GM11168 (cell line): ENCODE measurements around the gene INPP4B.

Experiments
- in situ Hi-C: fragments of 300-500 bp; cut with MboI; formaldehyde crosslinking; loops from one replicate; pipeline ENCODE4 v1.12.0; 2022; ENCODE audit warnings: low sequenced_read_pairs; ENCODE audit not compliant: unreplicated experiment

Gene INPP4B

GRCh38 chr4:142846108-142846728 lies at the start of gene INPP4B:
Gene INPP4B (minus strand): TSS chr4:142846301.
- in situ Hi-C loops = no loop called here

DNA sequence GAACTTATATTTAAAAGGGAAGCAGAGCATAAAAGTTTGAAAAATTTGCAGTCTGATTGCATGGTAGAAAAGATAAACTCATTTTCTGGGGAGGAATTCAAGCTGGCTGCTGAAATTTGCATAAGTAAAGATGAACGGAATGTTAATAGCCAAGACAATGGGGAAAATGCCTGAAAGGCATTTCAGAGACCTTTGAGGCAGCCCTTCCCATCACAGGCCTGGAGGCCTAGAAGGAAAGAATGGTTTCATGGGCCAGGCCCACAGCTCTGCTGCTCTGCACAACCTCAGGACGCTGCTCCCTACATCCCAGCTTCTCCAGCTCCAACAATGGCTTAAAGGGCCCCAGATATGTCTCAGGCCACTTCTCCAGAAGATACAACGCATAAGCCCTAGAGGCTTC lies 46.9 kb upstream of the INPP4B start:
- in situ Hi-C loops = no loop called here

DNA sequence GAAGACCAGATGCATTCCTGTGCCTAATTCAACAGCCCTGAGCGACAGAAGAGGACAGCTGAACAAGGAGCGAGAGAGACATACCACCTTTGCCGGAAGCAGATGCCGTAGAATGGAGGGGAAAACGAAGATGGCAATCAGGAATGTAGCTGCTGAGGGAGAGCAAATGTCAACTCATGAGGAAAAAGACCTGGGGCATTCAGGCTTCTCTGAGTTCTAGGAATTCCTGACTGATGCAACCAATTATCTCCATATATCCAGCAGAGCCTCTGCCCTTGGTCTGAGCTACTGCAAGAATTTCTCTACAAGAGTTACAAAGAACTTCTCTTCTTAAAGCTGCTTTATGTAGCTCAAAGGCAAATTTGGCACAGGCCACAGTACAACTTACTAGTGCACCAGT lies 40.5 kb upstream of the INPP4B start:
- in situ Hi-C loops = no loop called here

DNA sequence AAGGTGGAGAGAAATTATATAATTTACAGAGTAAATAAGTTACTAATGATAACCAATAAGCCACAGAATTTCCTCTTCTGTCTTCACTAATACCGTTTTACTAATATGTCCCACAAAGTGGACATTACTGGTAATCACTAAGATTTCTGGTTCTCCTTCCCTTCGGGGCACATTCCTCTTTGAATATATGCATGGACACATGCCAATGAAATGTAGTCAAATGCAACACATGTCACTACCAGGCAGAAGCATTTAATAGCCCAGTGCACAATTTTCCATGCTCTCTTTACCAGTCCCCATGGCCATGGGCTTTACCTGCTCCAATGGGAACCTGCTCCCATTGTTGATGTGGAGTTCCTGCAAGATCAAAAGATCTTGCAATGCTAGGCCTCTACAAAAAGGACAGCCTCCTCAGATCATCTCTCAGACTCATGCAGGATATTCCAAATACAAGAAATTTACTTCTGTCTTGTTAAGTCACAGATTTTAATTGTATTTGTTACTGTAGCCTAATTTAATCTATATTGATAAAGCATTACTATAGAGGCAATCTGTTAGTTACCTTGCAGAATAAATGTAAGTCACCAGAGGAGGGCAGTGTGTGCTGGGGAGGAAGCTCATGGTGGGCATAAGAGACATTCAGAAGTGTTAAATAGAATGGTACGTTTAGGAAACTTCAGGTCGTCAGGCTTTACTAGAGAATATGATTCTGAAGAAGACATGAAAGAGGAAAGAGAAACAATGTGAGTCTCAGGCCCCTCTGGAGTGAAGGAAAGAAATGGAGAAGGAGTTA lies 37.1 kb upstream of the INPP4B start:
- in situ Hi-C loops = no loop called here

DNA sequence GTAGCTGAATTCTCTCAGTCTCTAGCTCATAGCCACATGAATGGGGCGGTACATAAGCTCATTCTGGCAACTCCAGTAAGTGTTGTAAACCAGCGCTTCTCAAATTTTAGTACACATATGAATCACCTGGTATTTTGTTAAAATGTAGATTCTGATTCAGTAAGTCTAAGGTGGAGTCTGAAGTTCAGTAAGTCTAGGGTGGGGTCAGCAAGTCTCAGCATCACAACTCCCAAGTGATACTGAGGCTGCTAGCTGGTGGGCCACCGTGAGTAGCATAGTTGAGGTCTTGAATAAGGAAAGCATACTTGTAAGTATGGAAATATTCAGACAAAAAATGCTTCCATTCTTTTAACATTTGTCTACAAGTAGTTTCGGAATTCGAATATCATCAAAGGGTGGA lies 36.1 kb upstream of the INPP4B start:
- in situ Hi-C loops = no loop called here

- in situ Hi-C loops = no loop called here
Measured at GRCh38 chr4:142881331-142881730, 35.2 kb upstream of the INPP4B start.

GRCh38 chr4:142875117-142875516 lies 29.0 kb upstream of the INPP4B start:
- in situ Hi-C loops = no loop called here

GRCh38 chr4:142874684-142875083 lies 28.6 kb upstream of the INPP4B start:
- in situ Hi-C loops = no loop called here

DNA sequence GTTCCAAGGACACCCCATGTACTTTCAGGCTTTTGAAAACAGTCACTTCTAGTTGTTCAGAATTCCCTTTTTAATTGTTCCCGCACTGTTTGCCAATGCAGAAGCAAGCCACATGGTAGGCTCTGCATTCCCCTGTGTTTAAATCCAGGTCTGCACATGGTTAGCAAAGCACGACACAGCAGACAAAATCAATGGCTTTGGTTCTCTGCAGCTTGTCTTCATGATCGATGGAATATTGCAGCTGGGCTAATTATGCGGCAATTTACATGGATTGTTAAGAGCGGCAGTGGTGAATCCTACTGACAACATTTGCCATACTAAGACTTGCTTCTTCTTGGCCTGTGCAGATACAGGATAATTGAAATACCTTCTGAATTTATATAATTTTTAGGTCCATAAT lies 20.6 kb upstream of the INPP4B start:
- in situ Hi-C loops = no loop called here

DNA sequence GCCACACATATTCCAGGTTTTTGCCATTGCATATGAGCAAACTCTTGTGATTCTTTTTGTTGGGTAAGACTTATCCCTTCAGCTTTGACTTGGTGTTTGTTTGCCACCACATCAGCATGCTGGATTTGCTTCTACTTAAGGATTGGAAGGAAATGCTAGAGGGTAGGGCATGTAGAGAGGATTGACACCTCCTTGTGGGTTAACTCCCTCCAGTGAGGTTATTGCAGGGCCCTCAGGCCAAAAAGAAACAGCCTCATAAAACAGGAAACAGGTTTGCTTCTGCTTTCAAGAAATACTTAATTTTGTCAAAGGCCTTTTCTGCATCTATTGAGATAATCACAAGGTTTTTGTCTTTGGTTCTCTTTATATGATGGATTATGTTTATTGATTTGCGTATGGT lies 15.2 kb upstream of the INPP4B start:
- in situ Hi-C loops = no loop called here

GRCh38 chr4:142858965-142859364 lies 12.9 kb upstream of the INPP4B start:
- in situ Hi-C loops = no loop called here

DNA sequence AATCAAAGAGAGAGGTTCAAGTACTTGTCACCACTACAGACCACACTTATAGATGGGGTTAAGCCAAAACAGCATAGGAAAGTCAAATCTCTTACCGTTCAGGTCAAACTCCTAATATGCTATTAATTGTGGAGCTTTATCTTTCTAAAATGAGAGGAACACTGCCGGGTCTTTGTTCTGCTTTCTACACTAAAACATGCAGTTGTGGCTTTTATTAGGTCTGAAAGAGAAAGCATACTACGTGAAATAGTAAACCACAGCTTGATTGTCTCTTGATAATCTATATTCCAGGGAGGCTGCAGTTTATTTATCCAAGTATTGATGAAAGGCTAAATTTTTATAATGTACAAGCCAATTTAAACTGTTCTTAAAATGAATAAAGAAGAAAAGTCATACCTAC lies 12.3 kb upstream of the INPP4B start:
- in situ Hi-C loops = no loop called here

DNA sequence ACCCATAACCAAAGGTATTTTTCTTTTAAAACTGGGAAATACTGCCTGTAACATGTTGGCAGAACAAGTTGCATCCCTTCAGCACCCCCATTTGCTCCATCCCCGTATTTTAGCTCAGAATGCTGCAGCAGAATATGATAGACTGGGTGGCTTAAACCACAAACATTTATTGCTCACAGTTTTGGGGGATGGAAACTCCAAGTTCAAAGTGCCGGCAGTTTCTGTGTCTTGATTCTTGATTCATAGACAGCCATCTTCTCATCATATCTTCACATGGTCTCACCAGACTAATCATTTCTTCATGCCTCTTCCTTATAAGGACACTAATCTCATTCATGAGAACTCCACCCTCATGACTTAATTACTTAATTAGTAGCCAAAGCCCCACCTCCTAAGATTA lies 10.5 kb upstream of the INPP4B start:
- in situ Hi-C loops = no loop called here

DNA sequence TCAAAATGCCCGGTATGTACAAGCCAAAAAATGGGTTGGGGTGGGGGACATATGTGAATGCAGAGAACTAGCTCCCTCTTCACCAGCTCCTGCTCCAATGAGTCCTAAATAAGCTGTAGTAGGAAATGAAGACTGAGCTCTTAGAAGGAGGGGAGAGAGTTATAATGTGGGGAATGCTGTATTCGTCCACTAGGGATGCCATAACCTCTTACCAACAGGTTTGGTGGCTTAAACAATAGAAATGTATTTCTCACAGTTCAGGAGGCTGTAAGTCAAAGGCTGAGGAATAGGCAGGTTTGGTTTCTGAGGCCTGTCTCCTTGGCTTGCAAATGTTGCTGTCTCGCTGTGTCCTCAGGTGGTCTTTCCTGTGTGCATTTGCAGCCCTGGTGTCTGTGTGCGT lies 4.4 kb upstream of the INPP4B start:
- in situ Hi-C loops = no loop called here

- in situ Hi-C loops = no loop called here
Measured at GRCh38 chr4:142846729-142847596, 862 bp upstream of the INPP4B start.

GRCh38 chr4:142845293-142846107 lies 601 bp downstream of the INPP4B start:
- in situ Hi-C loops = no loop called here

DNA sequence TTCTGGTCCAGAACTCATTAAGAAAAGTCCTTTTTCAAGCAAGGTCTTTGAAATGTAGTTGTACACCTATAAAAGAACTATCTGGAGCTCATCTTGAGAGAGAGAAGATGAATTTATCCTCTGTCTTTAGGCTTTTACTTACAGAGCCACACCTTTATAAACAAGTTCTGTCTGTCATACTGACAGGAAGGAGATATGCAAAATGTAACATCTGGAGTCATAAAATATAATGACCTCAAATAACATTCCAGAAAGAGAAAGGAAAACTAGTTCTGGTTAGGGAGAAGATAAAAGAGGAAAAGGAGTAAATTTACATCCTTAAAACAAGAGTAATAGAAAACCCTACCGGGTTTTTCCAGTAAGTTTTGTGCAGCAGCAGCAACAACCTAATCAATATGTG lies 1.3 kb downstream of the INPP4B start:
- in situ Hi-C loops = no loop called here

- in situ Hi-C loops = no loop called here
Measured at GRCh38 chr4:142840516-142841123, 5.5 kb downstream of the INPP4B start.

DNA sequence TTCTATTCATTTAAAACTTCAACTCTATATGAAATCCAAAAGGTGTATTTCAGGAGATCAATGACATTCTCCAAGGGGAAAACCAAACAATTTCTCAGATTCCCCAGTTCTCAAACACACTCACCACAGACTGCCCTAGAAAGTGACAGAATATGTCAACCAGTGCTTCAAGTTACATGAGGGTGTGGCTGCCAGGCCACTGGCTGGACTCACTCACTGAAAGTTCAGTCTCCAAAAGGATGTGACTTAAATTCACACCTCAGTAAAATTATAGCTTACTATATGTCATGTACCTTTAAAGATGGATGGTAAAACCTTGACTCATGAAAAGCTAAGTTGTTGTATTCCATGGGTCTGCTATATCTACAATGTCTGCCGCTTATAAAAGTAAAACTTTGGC lies 7.3 kb downstream of the INPP4B start:
- in situ Hi-C loops = no loop called here

- in situ Hi-C loops = no loop called here
Measured at GRCh38 chr4:142832022-142832421, 14.1 kb downstream of the INPP4B start.
